GM21423 (cell line): Measurements from ENCODE around the gene SLC25A22.

ENCODE experiments used
- ATAC-seq: cut with Tn5 transposase; IDR thresholded peaks from one replicate; pipeline ENCODE4 v1.9.1; 2021; ENCODE audit warnings: mild to moderate bottlenecking, moderate library complexity; ENCODE audit not compliant: unreplicated experiment

SLC25A22 gene

GRCh38 chr11:774873-775592 lies 23.0 kb downstream of the SLC25A22 start:
- no peak for ATAC-seq

- ATAC-seq, result no peak
Measured at GRCh38 chr11:773830-774229, 24.3 kb downstream of the SLC25A22 start.

- ATAC-seq, result no peak
Measured at GRCh38 chr11:773425-773824, 24.7 kb downstream of the SLC25A22 start.

- ATAC-seq, result no peak
Measured at GRCh38 chr11:772429-773390, 25.4 kb downstream of the SLC25A22 start.

GRCh38 chr11:771617-772204 lies 26.4 kb downstream of the SLC25A22 start:
- no peak for ATAC-seq

- ATAC-seq, result no peak
Measured at GRCh38 chr11:770642-771616, 27.2 kb downstream of the SLC25A22 start.

- ATAC-seq, result no peak
Measured at GRCh38 chr11:769887-770641, 28.0 kb downstream of the SLC25A22 start.

GRCh38 chr11:767238-767637 lies 30.8 kb downstream of the SLC25A22 start:
- ATAC-seq, result no peak

GRCh38 chr11:766936-767210 lies 31.2 kb downstream of the SLC25A22 start:
- ATAC-seq, result no peak

- ATAC-seq, result no peak
Measured at GRCh38 chr11:766106-766935, 31.8 kb downstream of the SLC25A22 start.

GRCh38 chr11:765802-766091 lies 32.3 kb downstream of the SLC25A22 start:
- no peak for ATAC-seq

GRCh38 chr11:765025-765801 lies 32.9 kb downstream of the SLC25A22 start:
- no peak for ATAC-seq

GRCh38 chr11:764322-765024 lies 33.6 kb downstream of the SLC25A22 start:
- ATAC-seq, result no peak

GRCh38 chr11:763549-764321 lies 34.3 kb downstream of the SLC25A22 start:
- no peak for ATAC-seq

GRCh38 chr11:763073-763463 lies 35.0 kb downstream of the SLC25A22 start:
- ATAC-seq, result no peak

GRCh38 chr11:762421-763072 lies 35.5 kb downstream of the SLC25A22 start:
- no peak for ATAC-seq
